Left ventricle myocardium inferior (tissue), 1 donor: ENCODE results near the gene STYK1. TPM values are rescaled to one million over a fixed set of nuclear protein-coding genes. Genes with fewer than 3 reads are reported as not detected.

Experiments used
- DNase-seq: peaks from one replicate; pipeline ENCODE4 v3.0.0-alpha.2; 2020
- H3K27ac ChIP-seq: fragments of 200-600 bp; replicated peaks from 2 replicates; pipeline ENCODE4 v1.8.0; 2021
- H3K27me3 ChIP-seq: fragments of 200-600 bp; 2 replicates; pipeline ENCODE4 v1.8.0; 2021; ENCODE audit warnings: low read depth
- H3K36me3 ChIP-seq: fragments of 200-600 bp; 2 replicates; pipeline ENCODE4 v1.8.0; 2021
- H3K4me1 ChIP-seq: fragments of 200-600 bp; 2 replicates; pipeline ENCODE4 v1.8.0; 2021
- H3K4me3 ChIP-seq: fragments of 200-600 bp; 2 replicates; pipeline ENCODE4 v1.8.0; 2021; ENCODE audit warnings: mild to moderate bottlenecking, moderate library complexity
- H3K9me3 ChIP-seq: fragments of 200-600 bp; replicated peaks from 2 replicates; pipeline ENCODE4 v1.8.0; 2021
- intact Hi-C: fragments of 100-400 bp; cut with micrococcal nuclease; formaldehyde crosslinking; loops from one replicate; pipeline ENCODE4 v1.11.0; 2022
- total RNA-seq: library from RNA; stranded (reverse); fragmentation: NEBNext Ultra II Directional; extraction: Animal tissue kit (Norgen Biotek cat#: 25700); gene quantifications from one replicate; pipeline ENCODE4 v1.2.1, GENCODE V29; 2021
- TF ChIP-seq, protein P1 (sequence below): fragments of 200-600 bp; IDR thresholded peaks from 2 replicates; pipeline ENCODE4 v1.8.0; 2021; ENCODE audit warnings: antibody characterized with exemption, mild to moderate bottlenecking, borderline replicate concordance
- donor health status: DM: no; HTN: yes; CAD: no; lungs with severe emphysema.

STYK1 gene
- total RNA-seq, 1 donor from 2014 or later = not detected

DNA sequence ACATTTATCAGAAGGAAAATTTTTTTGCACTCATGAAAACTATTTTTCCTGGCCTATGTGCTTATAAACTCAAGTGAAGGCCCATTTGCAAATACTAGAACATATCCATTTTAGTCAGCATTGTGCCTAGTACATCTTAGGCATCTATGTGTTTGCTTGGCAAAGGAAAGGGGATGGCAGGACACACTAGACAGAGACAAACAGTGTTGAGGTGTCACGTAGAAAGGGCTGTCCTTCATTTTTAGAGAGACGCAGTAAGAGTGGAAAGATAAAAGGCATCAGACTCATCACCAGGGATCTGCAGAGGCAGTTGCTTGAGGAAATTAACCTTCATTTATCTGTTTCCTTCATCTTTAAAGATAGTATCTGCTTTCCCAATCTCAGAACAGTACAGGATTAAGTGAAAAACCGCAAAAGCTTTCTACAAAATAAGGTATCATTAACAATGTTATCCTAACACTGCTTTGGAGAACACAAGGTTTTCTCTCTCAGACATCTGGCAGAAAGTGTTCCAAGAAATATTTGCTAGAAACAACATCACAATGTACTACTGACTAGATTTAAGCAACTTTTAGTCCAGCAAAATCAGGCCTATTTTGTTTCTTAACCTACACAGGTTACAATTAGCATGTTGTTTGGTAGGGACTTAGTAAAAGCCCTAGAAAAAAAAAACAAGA is 47.3 kb upstream of the STYK1 start:
- DNase-seq = no peak
- Histone ChIP-seq H3K36me3 (no peaks in the 10 kb centered on the region), H3K4me1 (peaks cover 75% of the 10 kb centered on the region), H3K4me3 (peak overlapping the region; percentile 96), H3K9me3 (no peaks in the 10 kb centered on the region), H3K27ac (peak overlapping the region; percentile 98), H3K27me3 (no peaks in the 10 kb centered on the region)
- intact Hi-C loops = no loop called here
- TF ChIP-seq, protein P1, sequence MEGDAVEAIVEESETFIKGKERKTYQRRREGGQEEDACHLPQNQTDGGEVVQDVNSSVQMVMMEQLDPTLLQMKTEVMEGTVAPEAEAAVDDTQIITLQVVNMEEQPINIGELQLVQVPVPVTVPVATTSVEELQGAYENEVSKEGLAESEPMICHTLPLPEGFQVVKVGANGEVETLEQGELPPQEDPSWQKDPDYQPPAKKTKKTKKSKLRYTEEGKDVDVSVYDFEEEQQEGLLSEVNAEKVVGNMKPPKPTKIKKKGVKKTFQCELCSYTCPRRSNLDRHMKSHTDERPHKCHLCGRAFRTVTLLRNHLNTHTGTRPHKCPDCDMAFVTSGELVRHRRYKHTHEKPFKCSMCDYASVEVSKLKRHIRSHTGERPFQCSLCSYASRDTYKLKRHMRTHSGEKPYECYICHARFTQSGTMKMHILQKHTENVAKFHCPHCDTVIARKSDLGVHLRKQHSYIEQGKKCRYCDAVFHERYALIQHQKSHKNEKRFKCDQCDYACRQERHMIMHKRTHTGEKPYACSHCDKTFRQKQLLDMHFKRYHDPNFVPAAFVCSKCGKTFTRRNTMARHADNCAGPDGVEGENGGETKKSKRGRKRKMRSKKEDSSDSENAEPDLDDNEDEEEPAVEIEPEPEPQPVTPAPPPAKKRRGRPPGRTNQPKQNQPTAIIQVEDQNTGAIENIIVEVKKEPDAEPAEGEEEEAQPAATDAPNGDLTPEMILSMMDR = no peak

DNA sequence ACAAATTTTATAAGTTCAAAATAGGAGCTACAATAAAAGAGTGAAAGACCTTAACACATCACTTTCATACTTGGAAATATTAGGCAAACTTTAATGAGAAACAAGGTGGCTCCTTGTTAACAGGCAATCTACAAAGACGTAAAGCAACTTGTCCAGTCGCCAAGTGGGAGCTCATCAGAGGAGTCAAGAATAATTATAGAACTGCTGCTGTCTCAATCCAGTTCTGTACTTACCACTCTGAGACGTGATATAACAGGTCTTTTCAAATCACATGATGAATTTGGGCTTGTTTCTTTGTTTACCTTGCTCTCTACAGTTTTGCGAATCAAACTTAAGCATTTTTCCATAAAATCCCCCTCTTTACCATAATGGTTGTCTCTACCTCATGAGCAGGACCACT is 45.6 kb upstream of the STYK1 start:
- Histone ChIP-seq H3K27me3 (no peaks in the 10 kb centered on the region), H3K36me3 (peaks cover 16% of the 10 kb centered on the region), H3K4me3 (peak overlapping the region; percentile 96), H3K27ac (peak overlapping the region; percentile 98), H3K9me3 (no peaks in the 10 kb centered on the region), H3K4me1 (peaks cover 81% of the 10 kb centered on the region)
- TF ChIP-seq, protein P1 = no peak
- DNase-seq = peak; percentile 22
- intact Hi-C loops = no loop called here

DNA sequence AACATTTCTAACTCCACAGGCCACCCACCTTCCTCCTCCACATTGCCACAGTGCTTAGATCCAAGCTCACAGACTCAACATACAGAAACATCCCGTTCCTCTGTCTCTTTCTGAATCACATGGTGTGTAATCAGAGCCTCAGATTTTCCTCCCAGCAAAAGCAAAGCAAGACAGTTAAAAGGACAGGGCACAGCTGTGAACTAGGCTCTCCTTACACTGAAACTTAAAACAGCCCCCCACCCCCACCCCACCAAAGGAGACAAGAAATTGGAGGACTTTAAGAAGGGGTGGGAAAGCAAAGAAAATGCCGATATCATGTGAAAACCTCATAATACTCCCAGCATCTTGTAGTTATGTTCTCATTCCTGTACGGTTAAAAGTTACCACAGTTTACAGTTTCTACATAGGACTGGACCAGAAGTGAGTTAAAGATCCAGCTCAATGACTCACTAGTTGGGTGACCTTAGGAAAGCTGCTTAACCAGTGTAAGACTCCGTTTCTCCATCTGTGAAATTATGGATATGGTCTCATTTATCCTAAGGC is 44.5 kb upstream of the STYK1 start:
- intact Hi-C loops = no loop called here
- Histone ChIP-seq H3K4me1 (peaks cover 73% of the 10 kb centered on the region), H3K9me3 (no peaks in the 10 kb centered on the region), H3K36me3 (peaks cover 27% of the 10 kb centered on the region), H3K27ac (peak overlapping the region; percentile 98), H3K27me3 (no peaks in the 10 kb centered on the region), H3K4me3 (peak overlapping the region; percentile 96)
- TF ChIP-seq, protein P1 = no peak
- no peak for DNase-seq

DNA sequence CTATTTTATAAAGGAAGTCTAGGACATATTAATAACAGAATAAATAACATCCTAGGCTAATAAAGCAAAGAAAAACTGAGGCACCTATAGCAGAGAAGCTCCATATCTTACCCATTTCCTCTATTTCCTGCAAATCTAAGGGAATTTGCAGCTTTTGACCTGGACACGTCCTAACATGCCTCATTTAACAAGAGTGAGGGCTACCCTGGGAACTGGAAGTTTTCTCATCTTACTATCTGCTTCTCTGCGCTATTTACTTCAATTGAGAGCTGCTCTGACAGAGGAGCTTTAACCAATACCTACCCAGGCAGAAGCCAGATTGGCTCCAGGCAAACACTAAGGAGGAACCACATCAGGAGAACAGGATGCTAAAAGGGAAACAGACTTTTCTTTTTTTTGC is 43.6 kb upstream of the STYK1 start:
- Histone ChIP-seq H3K27ac (peak overlapping the region; percentile 98), H3K27me3 (no peaks in the 10 kb centered on the region), H3K4me1 (peaks cover 70% of the 10 kb centered on the region), H3K9me3 (no peaks in the 10 kb centered on the region), H3K36me3 (peaks cover 37% of the 10 kb centered on the region), H3K4me3 (peak overlapping the region; percentile 96)
- DNase-seq = no peak
- intact Hi-C loops = no loop called here
- TF ChIP-seq, protein P1 = no peak

DNA sequence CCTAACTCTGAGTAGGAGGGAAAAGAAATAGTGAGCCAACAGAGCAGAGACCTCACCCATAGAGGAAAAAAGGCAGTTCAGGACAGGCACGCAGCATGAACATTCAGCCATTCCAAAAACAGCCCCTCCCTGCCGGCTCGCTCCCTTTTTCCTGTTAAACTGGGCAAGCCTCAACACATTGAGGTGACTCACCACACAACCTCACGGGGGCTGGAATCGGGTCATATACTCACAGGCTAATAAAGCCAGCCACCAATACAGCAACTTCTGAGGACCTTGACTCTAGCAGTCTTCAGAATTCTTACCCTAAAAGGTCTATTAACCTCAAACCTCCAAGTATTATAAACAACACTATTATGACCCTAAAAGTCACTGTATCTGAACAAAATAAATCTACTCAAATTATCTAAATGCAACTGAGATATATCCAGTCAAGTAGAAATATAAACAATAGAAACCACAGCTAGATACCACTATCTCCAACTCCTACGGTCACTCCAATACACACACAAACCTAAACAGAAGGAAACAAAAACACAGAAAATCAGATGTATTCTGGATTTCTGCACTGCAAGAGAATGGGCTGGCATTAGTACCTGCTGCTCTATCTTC is 43.0 kb upstream of the STYK1 start:
- TF ChIP-seq, protein P1 = no peak
- peak; percentile 78 for DNase-seq
- Histone ChIP-seq H3K36me3 (peaks cover 43% of the 10 kb centered on the region), H3K27me3 (no peaks in the 10 kb centered on the region), H3K4me3 (peak overlapping the region; percentile 96), H3K9me3 (no peaks in the 10 kb centered on the region), H3K27ac (peak overlapping the region; percentile 98), H3K4me1 (peaks cover 66% of the 10 kb centered on the region)
- intact Hi-C loops = no loop called here
